ENCODE results near the gene NCOA7.
"Not testable (repeated sequence)": the region's sequence is repeated elsewhere in the genome, so short reads cannot be mapped to it uniquely, and the experiment has no call there.

Gene NCOA7

DNA sequence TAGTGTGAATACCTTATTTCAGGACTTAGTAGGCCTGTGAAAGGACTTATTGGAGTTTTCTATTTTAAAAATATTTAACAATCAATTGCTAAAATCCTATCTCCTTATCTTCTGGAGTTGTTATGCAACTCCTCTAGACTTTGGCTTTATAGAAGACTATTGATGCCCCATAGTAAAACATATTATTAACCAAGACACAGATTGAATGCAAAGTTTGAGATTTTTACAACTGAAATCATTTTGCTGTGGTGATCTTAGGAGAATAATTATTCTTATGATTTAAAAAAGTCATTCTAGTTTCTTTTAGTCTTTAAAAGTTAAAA lies 36.9 kb upstream of the NCOA7 start:
- no peak for DNase-seq

DNA sequence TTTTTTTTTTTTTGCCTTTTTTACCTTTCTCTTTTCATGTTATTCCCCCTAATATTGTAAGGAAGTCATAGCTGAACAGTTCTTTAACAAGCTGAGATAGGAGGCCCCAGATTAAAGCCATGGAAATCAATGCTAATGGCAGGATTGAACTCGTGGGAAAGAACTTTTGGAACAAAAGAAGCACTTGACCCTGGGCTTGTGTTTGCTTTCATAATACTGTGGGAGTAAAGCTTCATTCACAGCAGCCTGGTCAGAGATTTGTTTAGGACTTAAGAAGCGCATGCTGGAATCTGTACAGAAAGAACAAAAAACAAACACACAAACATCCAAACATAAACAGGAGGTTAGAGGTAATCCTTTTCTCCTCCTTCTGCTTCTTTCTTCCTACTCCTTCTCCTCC lies 36.2 kb upstream of the NCOA7 start:
- DNase-seq = no peak

DNA sequence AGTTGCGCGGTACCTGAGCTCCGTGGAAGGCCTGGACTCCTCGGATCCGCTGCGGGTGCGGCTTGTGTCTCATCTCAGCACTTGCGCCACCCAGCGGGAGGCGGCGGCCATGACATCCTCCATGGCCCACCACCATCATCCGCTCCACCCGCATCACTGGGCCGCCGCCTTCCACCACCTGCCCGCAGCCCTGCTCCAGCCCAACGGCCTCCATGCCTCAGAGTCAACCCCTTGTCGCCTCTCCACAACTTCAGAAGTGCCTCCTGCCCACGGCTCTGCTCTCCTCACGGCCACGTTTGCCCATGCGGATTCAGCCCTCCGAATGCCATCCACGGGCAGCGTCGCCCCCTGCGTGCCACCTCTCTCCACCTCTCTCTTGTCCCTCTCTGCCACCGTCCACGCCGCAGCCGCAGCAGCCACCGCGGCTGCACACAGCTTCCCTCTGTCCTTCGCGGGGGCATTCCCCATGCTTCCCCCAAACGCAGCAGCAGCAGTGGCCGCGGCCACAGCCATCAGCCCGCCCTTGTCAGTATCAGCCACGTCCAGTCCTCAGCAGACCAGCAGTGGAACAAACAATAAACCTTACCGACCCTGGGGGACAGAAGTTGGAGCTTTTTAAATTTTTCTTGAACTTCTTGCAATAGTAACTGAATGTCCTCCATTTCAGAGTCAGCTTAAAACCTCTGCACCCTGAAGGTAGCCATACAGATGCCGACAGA lies 31.4 kb upstream of the NCOA7 start:
- no peak for DNase-seq

DNA sequence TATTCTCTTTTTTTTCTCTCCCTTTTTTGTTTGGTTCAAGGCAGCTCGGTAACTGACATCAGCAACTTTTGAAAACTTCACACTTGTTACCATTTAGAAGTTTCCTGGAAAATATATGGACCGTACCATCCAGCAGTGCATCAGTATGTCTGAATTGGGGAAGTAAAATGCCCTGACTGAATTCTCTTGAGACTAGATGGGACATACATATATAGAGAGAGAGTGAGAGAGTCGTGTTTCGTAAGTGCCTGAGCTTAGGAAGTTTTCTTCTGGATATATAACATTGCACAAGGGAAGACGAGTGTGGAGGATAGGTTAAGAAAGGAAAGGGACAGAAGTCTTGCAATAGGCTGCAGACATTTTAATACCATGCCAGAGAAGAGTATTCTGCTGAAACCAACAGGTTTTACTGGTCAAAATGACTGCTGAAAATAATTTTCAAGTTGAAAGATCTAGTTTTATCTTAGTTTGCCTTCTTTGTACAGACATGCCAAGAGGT lies 30.8 kb upstream of the NCOA7 start:
- no peak for DNase-seq

DNA sequence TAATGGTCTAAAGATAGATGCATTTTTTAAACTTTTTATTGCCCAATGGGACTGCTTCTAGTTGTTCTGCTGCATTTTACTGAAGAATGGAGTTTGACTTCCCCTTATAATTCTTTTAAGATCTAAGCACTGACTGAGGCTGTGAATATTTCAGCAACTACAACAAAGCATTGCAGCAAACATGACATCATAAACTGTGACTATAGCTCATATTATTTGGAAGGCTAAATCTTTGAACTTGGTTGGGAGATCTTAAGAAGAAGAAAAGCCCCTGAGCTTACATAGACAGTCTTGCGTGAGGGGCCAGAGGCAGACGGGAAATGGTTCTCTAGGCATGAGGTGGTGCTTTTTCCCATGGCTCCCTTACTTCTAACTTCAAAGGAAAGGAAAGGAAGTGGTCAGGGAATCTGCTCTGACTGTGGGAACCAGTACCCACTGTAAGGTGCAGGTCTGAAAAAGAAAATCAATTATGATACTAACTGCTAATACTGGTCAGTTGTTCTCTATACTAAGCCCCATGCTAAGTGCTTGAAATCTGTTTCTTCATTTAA lies 26.6 kb upstream of the NCOA7 start:
- DNase-seq = no peak

DNA sequence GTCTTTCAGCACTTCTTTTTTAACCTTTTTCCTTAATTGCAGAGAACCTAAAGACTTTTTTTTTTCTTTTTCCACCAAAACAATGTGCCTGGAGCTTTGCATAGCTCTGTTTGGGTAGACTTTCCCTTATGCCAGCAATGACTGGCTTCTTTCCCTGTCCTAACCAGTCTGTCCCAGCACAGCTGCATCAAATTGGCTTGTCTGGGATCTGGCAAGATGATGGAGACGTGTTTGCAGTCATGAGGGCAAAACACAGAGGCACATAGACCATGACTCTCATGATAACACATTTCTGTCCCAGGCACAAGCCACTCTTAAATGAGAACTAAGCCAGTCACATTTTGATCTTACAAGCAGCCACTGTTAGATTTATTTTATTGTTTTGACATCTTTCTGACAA lies 24.8 kb upstream of the NCOA7 start:
- no peak for DNase-seq

DNA sequence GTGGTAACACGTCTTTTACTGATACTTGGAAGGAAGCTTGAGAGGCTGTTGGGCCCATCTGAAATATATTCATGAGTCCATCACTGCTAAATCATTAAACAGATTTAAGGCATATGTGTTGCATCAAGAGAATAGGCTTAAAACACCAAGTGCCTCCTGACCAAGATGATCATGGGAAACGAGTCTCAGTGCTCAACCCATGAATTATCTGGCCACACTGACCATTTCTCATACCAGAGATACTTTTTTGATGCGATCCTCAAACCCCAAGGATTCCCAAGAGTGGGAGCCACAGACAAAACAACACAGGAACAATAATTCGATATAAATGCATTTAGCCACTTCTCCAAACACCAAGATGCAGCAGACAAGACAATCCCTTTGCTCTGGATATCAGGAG lies 24.1 kb upstream of the NCOA7 start:
- DNase-seq = no peak

DNA sequence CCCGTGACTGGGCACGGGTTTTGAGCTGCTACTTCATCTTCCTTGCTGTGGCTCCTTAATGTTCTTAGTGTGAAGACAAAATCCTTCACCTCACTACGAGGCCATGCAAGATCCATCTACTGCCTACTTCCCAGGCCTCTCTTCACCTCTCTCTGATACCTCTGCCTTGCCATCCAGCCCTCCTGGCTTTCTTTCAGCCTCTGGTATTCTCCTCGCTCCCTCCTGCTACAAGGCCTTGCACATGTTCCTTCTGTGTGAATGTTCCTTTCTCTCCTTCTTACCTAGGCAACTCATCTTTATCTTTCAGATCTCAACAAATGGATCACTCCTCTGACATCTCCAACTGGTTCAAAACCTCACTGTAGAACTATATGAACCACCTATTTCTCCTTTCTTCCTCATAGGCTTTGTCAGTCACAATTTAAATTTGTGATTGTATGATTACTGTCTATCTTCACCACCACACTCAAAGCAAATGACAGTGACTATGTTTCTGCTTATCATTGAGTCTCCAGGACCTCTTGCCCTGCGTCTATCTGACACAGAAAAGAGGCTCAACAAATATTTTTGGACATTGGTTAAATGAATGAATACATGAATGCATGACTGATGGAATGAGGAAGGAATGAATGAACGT lies 21.5 kb upstream of the NCOA7 start:
- no peak for DNase-seq

DNA sequence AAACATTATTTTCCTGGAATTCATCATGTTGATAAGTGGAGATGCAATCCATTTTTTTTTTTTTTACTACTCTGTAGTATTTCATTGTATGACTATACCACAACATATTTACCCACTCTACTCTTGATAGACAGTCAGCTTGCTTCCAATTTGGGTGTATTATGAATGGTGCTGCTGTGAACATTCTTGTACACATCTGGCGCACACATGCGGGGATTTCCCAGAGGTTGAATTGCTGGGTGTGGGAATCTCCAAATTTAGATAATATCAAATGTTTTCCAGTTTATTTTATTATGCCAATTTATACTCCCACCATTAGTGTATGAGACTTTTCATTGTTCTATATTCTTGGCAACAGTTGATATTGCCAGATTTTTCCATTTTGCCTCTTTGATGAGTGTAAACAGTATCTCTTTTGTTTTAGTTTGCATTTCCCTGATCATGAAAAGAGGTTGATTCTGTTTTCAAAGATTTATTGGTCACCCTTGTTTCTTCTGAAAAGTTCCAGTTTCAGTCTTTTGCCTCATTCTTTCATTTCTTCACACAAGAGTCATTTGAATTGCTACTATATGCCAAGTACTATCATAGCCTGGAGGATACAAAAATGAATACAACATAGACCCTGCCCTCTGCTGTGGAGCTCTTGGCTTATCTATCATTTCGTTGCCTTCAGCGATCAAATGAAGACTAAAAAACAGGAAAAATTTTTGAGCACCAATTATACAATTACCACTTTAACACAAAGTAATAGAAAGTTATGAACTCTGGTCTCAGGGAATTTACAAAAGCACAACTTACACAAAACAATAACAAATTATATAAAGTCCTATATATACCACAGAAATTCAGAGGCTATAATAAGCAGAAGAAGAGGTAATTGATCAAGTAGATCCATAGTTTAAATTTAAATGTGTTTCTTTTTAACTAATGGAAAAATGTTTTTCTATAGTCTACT lies 17.1 kb upstream of the NCOA7 start:
- DNase-seq = no peak

DNA sequence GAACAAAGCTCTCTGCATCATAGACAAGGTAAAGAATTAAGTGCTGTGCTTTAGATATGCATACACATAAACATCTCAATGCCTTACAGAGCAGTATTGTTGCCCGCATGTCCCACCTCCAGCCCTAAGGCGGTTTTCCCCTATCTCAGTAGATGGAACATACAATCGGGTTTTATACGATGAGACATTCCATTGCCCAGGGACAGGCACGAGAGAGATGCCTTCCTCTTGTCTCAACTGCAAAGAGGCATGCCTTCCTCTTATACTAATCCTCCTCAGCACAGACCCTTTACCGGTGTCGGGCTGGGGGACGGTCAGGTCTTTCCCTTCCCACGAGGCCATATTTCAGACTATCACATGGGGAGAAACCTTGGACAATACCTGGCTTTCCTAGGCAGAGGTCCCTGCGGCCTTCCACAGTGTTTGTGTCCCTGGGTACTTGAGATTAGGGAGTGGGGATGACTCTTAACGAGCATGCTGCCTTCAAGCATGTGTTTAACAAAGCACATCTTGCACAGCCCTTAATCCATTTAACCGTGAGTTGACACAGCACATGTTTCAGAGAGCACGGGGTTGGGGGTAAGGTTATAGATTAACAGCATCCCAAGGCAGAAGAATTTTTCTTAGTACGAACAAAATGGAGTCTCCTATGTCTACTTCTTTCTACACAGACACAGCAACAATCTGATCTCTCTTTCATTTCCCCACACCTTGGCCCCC lies 14.5 kb upstream of the NCOA7 start:
- DNase-seq = not testable (repeated sequence)

DNA sequence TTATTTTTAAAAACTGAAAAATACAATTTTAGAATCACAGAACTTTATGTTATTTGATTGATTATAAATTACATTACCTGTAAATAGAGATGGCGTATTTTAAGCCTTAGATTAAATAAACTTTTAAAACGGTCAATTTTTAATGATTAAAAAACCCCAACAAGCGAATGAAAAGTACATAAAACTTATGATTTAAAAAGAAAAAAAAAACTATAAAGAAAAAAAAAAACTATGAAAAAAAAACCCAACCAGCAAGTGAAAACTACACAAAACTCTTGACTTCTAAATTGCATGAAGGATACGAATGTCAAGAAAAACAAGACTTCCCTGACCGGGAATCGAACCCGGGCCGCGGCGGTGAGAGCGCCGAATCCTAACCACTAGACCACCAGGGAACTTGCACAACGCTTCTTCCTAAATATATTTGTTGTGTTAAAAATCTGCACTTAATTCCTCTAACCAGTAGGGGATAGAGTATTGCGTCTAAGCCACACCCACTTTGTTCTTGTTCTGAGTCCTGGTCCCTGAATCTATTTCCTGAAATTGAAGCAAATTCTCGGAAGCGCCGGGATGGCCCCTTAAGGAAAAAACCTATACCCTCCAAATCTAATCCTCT lies 10.7 kb upstream of the NCOA7 start:
- peak; percentile 91 for DNase-seq

DNA sequence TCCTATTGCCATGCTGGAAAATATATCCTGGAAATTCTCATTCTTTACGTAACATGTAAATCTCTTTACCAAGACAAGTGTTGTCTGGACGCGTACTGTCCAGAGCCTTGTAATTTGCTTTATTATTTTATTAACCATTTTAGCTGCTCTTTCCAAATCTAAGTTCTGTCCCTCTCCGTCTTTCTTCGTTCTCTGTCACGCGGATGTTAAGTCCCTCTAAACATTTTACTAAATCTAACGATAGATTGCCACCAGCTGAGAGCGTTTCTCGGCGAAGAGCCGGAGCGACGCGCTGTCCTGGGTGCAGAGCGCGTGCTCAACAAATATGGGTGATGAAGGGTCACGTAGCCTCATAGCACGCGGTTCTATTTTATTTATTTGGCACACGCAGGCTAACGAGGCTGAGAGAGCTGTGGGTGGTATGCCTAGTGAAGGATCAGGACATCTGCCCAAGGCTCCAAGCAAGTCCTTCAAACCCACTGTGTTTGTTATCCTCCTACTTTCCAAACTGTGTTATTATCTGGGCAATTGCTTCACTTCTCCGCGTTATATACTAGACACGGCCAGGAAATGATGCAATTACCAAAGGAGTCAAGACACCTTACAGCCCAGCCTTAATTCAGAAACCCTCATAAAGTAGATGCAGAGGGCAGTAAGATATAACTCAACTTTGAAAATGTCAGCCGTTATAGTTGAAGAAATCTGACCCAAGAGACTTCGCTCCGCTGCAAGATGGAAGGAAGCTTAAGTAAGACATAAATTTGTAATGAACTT lies 10.0 kb upstream of the NCOA7 start:
- peak; percentile 26 for DNase-seq

DNA sequence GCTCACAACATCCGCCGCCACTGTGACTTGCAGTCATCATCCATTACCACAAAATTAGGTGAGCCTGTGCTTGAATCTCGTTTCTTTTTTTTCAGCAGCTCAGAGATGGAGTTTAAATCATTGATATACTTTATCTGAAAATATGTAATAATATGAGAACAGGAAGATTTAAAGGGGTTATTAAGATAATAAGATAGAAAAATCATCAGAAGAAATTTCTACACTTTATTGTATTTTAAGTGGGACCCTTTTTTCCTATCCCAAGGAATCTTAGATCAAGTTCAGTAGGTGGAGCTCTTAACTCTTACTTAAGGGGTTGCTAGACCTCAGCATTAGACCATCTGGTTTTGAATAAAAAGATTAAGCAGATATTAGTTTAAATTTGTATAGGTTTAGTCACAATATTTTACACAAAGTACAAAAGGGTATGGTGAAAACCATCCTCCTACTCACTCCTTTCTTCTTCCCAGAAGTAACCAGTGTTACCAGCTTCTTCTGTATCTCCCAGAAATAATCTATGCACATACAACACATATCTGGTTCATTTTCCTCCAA lies 9.4 kb upstream of the NCOA7 start:
- peak; percentile 22 for DNase-seq

DNA sequence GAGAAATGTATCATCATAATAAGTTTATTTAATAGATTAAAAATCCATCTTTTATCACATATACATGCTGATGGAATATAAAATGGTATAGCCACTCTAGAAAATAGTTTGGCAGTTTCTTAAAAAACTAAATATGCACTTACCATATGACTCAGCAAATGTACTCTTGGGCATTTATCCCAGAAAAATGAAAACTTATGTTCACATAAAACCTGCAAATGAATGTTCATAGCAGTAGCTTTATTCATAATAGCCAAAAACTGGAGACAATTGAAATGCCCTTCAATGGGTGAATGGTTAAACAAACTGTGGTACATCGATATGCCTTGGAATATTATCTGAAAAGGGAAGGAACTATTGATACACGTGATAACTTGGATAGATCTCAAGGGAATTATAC lies 6.4 kb upstream of the NCOA7 start:
- DNase-seq = no peak

DNA sequence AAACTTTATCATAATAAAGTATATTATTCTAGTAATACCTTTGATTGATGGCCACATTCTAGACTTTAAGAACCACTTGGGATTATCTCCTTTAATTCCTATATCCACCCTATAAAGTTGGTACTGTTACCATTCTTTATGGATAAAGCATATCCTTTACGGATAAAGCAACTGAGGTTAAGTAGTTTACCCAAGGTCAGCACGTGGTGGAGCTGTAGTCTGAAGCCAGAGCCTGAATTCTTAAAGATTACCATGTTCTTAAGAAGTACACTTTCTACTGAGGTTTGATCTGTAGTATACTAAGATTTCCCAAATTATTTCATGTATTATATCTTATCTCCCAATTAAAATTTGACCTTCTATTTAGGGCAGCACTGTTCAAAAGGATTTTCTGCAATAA lies 3.0 kb upstream of the NCOA7 start:
- DNase-seq = no peak

DNA sequence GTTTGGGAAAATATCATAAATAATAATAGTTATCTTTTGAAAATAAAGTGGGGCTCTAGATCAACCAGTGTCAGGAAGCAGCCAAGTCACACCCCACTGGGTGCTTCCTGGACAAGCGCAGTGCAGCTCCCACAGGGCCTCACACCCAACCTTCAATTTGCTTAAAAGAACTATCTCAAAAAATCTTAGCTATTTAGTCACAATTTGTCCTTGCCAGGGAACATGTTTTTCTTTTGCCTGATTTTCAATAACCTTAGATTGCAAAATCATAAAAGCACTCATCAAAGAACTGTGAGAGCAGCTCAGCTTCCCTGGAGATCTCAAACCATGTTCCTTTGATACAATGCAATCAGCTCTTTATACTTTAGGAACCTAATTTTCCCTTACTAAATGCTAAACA lies 1.6 kb upstream of the NCOA7 start:
- peak; percentile 55 for DNase-seq

DNA sequence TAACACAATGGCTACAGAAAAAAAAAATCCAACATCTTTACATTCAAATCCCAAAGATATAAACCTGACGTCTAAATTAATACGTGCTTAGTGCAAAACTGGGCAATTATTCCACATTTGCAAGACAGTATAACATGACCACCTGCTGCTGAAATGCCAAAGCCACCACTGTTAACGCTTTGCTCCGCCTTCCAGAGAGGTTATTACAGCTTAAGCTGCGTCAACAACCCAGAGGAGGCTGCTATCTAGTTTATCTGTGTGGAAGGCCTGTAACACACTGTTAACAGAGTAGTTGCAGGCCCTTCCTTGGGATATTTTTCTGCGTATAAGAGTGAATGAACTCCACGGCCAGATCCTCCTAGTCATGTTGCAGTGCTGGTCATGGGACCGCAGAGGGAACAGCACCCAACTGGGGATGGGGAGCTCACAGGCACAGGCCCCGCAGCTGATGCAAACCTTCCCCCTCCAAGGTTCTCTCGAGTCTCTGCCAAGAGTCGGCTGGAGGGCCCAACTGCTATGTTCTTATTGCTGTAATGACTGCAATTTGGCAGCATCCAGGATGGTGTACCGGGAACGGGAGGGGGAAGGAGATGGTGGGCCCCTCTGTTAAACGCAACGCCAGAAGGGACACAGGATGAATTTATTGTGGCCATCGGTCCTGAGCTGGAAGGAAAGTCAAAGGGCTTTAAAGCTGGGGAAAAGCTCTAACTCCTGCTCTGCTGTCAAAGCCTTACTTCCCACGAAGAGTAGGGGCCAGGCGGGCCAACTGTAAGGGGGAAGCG lies 993 bp upstream of the NCOA7 start:
- DNase-seq = peak; percentile 63

DNA sequence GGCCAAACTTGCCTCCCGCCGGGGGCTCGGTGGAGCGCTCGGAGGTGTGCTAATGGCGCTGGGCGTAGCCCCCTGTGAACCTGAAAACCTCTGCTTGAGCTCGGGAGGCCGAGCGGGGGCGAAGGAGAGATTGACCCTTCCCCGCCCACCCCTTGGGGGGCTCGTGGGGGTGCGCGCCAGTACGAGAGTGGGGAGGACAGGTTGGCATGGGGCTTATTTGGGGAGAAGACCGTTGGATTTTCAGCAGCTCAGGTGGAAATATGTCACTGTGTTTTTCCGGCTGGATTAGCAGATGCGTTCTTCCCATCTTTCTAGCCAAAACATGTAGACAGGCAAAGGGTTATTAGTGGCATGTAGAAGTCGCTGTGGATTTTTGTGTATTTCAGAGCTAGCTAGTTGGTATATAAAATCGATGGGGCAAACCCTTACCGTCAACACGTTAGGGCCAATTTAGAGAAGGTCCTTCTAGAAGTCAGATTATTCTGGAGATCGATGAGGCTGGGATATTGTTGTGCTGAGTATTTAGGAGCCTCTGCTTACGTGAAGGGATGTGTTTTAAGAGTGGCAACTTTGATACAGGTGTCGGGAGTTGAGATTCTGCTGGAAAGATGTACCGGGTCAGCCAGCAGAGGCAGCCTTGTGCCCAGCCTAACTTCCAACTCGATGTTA lies 525 bp downstream of the NCOA7 start:
- peak; percentile 24 for DNase-seq

DNA sequence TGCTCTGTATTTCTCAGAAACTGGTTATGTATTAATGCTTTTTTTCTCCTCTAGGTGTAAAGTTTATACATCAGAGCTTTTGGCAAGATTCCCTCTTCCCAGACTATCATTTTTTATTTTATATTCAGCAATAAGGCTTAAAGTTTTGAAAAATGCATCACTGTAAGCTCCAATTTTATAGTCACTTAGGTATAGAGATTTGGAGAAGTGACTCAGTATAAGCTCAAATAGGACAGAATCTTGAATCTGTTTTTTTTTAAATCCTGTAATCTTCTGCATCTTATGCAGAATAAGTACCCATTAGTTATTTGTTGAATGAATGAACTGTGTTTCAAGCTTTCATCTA lies 1.0 kb downstream of the NCOA7 start:
- no peak for DNase-seq

DNA sequence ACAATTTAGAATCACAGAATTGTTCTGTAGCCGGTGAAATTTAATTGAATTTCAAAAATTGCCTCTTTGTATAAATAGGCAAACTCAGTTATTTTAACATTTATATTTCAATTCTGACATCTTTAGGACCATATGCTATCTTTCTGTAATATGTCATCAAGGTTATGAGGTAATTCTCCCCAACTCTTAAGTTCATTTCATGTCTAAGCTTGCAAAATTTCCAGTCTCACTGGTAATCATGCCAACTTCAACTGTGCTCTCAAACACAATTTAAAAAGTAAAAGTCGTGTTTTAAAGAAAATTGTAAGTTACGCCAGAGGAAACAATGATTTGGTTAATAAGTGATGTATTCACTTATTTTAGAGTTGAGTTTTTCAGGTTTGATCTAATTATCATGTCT lies 1.4 kb downstream of the NCOA7 start:
- DNase-seq = no peak

Measured in NCI-H1436 (cell line).